ENCODE data around the gene KIAA1755.

Gene KIAA1755

GRCh38 chr20:38200646-38201045 lies 59.9 kb downstream of the KIAA1755 start:
- TF ChIP-seq CTCF (IDR thresholded peaks at IDR 0.05; ENCODE audit: control extremely low read depth, extremely low read depth, low read depth, missing control alignments) = no peak
- ChIA-PET CTCF (interaction anchor here (10.3 kb wide), 1 partner anchor 20 kb away, joined by 70 read pairs; no protein-coding TSS in a partner anchor), POLR2A (no interaction called here)
- no peak for DNase-seq (ENCODE audit: extremely low spot score)

- ChIA-PET POLR2A (no interaction called here), CTCF (interaction anchor here (0.8 to 10.3 kb wide), 2 partner anchors 16 to 21 kb away, joined by 3 to 70 read pairs; no protein-coding TSS in a partner anchor)
- DNase-seq (ENCODE audit: extremely low spot score) = no peak
- TF ChIP-seq CTCF (IDR thresholded peaks at IDR 0.05; ENCODE audit: control extremely low read depth, extremely low read depth, low read depth, missing control alignments) = no peak
These were observed 60.8 kb downstream of the KIAA1755 start for GRCh38 chr20:38199501-38200390.

GRCh38 chr20:38198238-38198861 lies 62.2 kb downstream of the KIAA1755 start:
- CTCF ChIA-PET = interaction anchor here (0.7 to 10.3 kb wide), 5 partner anchors 12 to 141 kb away, joined by 3 to 70 read pairs (median 3); no protein-coding TSS in a partner anchor
- TF ChIP-seq CTCF (IDR thresholded peaks at IDR 0.05; ENCODE audit: control extremely low read depth, extremely low read depth, low read depth, missing control alignments) = no peak
- no peak for DNase-seq (ENCODE audit: extremely low spot score)
- POLR2A ChIA-PET = no interaction called here

GRCh38 chr20:38197619-38198018 lies 62.9 kb downstream of the KIAA1755 start:
- DNase-seq (ENCODE audit: extremely low spot score) = no peak
- POLR2A ChIA-PET = no interaction called here
- CTCF ChIA-PET = interaction anchor here (1.3 to 10.3 kb wide), 5 partner anchors 7 to 140 kb away, joined by 3 to 70 read pairs (median 3); no protein-coding TSS in a partner anchor
- TF ChIP-seq CTCF (IDR thresholded peaks at IDR 0.05; ENCODE audit: control extremely low read depth, extremely low read depth, low read depth, missing control alignments) = no peak

GRCh38 chr20:38197217-38197616 lies 63.3 kb downstream of the KIAA1755 start:
- ChIA-PET POLR2A (no interaction called here), CTCF (interaction anchor here (1.3 to 10.3 kb wide), 5 partner anchors 8 to 140 kb away, joined by 3 to 70 read pairs (median 3); no protein-coding TSS in a partner anchor)
- TF ChIP-seq CTCF (IDR thresholded peaks at IDR 0.05; ENCODE audit: control extremely low read depth, extremely low read depth, low read depth, missing control alignments) = no peak
- DNase-seq (ENCODE audit: extremely low spot score) = no peak

GRCh38 chr20:38196592-38196991 lies 63.9 kb downstream of the KIAA1755 start:
- CTCF ChIA-PET = interaction anchor here (0.7 to 10.3 kb wide), 8 partner anchors 8 to 632 kb away, joined by 3 to 70 read pairs (median 3); partner anchors contain the start of gene TGM2
- POLR2A ChIA-PET = interaction anchor here (0.5 kb wide), 1 partner anchor 36 kb away, joined by 3 read pairs; no protein-coding TSS in a partner anchor
- no peak for TF ChIP-seq CTCF (IDR thresholded peaks at IDR 0.05; ENCODE audit: control extremely low read depth, extremely low read depth, low read depth, missing control alignments)
- DNase-seq (ENCODE audit: extremely low spot score) = no peak

All from GM10248 (cell line).